Keratinocyte (primary cell): ENCODE data around the gene DACT1.

Experiments used
- EZH2 ChIP-seq: IDR thresholded peaks from one replicate; pipeline ENCODE4 v1.6.1; 2012; ENCODE audit warnings: inconsistent platforms, mild to moderate bottlenecking, low read length, moderate library complexity
- TF ChIP-seq, protein P1 (sequence below), 3 experiments: IDR thresholded peaks in 1 of 3; conservative IDR thresholded peaks in 1 of 3; optimal IDR thresholded peaks in 1 of 3; 2 replicates in 2 of 3; 3 replicates in 1 of 3; pipeline versions ENCODE3 to v1.5.1; 2011; ENCODE audit warnings: low read length in 3 of 3, mild to moderate bottlenecking in 3 of 3, moderate library complexity in 2 of 3, control low read depth in 1 of 3, inconsistent platforms in 1 of 3; ENCODE audit not compliant: insufficient read depth in 2 of 3; ENCODE audit errors: extremely low read depth in 1 of 3

DNA sequence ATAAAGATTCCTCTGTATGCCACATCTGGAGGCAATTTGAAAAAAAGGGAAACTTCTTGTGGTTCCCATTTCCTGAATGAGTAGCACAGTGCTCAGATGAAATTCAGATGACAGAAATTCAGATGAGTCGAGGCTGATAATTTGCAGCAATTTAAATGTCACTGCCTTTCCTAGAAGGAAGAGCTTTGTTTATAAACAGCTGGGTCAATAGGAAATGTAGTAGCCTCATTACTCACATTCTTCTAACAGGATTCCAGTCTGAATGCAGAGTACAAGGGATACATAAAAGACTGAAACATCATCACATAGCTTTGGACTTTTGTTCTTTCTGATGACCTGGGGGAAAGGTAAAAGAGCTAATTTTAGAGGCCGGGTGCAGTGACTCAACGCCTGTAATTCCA is 11.3 kb upstream of the DACT1 start:
- TF ChIP-seq, protein P1, sequence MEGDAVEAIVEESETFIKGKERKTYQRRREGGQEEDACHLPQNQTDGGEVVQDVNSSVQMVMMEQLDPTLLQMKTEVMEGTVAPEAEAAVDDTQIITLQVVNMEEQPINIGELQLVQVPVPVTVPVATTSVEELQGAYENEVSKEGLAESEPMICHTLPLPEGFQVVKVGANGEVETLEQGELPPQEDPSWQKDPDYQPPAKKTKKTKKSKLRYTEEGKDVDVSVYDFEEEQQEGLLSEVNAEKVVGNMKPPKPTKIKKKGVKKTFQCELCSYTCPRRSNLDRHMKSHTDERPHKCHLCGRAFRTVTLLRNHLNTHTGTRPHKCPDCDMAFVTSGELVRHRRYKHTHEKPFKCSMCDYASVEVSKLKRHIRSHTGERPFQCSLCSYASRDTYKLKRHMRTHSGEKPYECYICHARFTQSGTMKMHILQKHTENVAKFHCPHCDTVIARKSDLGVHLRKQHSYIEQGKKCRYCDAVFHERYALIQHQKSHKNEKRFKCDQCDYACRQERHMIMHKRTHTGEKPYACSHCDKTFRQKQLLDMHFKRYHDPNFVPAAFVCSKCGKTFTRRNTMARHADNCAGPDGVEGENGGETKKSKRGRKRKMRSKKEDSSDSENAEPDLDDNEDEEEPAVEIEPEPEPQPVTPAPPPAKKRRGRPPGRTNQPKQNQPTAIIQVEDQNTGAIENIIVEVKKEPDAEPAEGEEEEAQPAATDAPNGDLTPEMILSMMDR (optimal IDR thresholded peaks at IDR 0.05 in 1 of 3, IDR thresholded peaks at IDR 0.05 in 1 of 3, conservative IDR thresholded peaks at IDR 0.05 in 1 of 3; ENCODE audit: extremely low read depth in 1 of 3, insufficient read depth in 2 of 3, low read length in 3 of 3), result no peak
- TF ChIP-seq EZH2, result no peak
